ENCODE measurements around the gene CAP1. TPM values are rescaled to one million over a fixed set of nuclear protein-coding genes. Genes with fewer than 3 reads are reported as not detected.

Gene CAP1
- total and polyA plus RNA-seq, 2 of the 13 experiments (the other 11 are each of a cell fraction or from before 2014, with no cell fraction given): 174 to 195 TPM

DNA sequence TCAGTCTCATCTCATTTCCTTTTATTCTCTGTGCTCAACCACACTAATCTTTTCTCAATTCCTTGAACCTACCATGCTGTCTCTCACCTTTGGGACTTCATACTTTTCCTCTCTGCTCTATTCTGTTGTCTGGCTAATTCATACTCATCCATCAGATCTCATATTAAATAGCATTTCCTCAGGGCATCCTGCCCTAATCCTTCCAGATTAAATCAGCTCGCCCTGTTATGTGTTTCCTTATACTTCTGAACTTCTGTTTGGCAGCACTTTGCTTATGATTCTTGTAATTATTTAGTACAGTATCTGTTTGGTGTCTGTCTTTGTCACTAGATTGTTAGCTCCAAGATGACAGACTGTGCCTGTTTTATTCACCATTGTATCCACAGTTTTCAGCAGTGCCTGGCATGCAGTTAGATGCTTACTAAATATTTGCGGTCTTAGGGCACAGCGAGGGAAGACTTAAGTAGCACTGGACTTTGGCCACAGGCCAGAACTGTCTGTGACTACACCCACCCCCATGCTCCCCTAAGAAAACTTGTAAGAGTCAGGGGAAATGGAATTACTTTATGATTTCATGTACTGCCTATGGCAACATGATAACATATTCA lies 9.9 kb upstream of the CAP1 start:
- ChIA-PET CTCF (ENCODE audit: low intra/inter-chr PET ratio, low total read pairs) (no interaction called here), POLR2A (no interaction called here)
- no peak for TF ChIP-seq ZFP41 (CRISPR knock-in tag; IDR thresholded peaks at IDR 0.05; ENCODE audit: borderline replicate concordance)
- TF ChIP-seq, protein P1, sequence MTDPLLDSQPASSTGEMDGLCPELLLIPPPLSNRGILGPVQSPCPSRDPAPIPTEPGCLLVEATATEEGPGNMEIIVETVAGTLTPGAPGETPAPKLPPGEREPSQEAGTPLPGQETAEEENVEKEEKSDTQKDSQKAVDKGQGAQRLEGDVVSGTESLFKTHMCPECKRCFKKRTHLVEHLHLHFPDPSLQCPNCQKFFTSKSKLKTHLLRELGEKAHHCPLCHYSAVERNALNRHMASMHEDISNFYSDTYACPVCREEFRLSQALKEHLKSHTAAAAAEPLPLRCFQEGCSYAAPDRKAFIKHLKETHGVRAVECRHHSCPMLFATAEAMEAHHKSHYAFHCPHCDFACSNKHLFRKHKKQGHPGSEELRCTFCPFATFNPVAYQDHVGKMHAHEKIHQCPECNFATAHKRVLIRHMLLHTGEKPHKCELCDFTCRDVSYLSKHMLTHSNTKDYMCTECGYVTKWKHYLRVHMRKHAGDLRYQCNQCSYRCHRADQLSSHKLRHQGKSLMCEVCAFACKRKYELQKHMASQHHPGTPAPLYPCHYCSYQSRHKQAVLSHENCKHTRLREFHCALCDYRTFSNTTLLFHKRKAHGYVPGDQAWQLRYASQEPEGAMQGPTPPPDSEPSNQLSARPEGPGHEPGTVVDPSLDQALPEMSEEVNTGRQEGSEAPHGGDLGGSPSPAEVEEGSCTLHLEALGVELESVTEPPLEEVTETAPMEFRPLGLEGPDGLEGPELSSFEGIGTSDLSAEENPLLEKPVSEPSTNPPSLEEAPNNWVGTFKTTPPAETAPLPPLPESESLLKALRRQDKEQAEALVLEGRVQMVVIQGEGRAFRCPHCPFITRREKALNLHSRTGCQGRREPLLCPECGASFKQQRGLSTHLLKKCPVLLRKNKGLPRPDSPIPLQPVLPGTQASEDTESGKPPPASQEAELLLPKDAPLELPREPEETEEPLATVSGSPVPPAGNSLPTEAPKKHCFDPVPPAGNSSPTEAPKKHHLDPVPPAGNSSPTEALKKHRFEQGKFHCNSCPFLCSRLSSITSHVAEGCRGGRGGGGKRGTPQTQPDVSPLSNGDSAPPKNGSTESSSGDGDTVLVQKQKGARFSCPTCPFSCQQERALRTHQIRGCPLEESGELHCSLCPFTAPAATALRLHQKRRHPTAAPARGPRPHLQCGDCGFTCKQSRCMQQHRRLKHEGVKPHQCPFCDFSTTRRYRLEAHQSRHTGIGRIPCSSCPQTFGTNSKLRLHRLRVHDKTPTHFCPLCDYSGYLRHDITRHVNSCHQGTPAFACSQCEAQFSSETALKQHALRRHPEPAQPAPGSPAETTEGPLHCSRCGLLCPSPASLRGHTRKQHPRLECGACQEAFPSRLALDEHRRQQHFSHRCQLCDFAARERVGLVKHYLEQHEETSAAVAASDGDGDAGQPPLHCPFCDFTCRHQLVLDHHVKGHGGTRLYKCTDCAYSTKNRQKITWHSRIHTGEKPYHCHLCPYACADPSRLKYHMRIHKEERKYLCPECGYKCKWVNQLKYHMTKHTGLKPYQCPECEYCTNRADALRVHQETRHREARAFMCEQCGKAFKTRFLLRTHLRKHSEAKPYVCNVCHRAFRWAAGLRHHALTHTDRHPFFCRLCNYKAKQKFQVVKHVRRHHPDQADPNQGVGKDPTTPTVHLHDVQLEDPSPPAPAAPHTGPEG (CRISPR knock-in tag; IDR thresholded peaks at IDR 0.05): no peak
- TF ChIP-seq ZC3H13 (CRISPR knock-in tag; IDR thresholded peaks at IDR 0.05): no peak
- TF ChIP-seq ZNF713 (CRISPR knock-in tag; IDR thresholded peaks at IDR 0.05): no peak
- TF ChIP-seq, protein P2, sequence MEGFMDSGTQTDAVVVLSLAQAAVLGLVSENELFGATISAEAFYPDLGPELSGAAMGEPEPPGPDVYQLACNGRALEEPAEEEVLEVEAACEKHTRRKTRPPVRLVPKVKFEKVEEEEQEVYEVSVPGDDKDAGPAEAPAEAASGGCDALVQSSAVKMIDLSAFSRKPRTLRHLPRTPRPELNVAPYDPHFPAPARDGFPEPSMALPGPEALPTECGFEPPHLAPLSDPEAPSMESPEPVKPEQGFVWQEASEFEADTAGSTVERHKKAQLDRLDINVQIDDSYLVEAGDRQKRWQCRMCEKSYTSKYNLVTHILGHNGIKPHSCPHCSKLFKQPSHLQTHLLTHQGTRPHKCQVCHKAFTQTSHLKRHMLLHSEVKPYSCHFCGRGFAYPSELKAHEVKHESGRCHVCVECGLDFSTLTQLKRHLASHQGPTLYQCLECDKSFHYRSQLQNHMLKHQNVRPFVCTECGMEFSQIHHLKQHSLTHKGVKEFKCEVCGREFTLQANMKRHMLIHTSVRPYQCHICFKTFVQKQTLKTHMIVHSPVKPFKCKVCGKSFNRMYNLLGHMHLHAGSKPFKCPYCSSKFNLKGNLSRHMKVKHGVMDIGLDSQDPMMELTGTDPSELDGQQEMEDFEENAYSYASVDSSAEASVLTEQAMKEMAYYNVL (CRISPR knock-in tag; IDR thresholded peaks at IDR 0.05; ENCODE audit: borderline replicate concordance): no peak
- TF ChIP-seq, protein P3, sequence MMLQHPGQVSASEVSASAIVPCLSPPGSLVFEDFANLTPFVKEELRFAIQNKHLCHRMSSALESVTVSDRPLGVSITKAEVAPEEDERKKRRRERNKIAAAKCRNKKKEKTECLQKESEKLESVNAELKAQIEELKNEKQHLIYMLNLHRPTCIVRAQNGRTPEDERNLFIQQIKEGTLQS (CRISPR knock-in tag; IDR thresholded peaks at IDR 0.05): no peak
- TF ChIP-seq, protein P4, sequence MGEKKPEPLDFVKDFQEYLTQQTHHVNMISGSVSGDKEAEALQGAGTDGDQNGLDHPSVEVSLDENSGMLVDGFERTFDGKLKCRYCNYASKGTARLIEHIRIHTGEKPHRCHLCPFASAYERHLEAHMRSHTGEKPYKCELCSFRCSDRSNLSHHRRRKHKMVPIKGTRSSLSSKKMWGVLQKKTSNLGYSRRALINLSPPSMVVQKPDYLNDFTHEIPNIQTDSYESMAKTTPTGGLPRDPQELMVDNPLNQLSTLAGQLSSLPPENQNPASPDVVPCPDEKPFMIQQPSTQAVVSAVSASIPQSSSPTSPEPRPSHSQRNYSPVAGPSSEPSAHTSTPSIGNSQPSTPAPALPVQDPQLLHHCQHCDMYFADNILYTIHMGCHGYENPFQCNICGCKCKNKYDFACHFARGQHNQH (CRISPR knock-in tag; IDR thresholded peaks at IDR 0.05): no peak
- TF ChIP-seq GABPA (IDR thresholded peaks at IDR 0.05; ENCODE audit: low read depth, low read length): no peak
- no peak for TF ChIP-seq GABPA (CRISPR knock-in tag; IDR thresholded peaks at IDR 0.05; ENCODE audit: low read depth)
- TF ChIP-seq FOXJ3 (CRISPR knock-in tag; IDR thresholded peaks at IDR 0.05; ENCODE audit: borderline replicate concordance): no peak
- TF ChIP-seq FOXK2 (IDR thresholded peaks at IDR 0.05): no peak
- WGBS (ENCODE audit: low lambda C conversion rate): 13% methylated on average over 3 of the region's 3 CpGs
- Histone ChIP-seq H3K27ac (ENCODE audit: extremely low read length, insufficient read depth, low read length) (no peak overlapping the region), H3K27me3 (ENCODE audit: control insufficient read depth in 1 of 2, insufficient read depth in 2 of 2, low read length in 2 of 2) (0 out of 5 replicates have a peak, but pooled peaks cover 0 to 3% of the 10 kb centered on the region in 2 experiments), H4K20me1 (ENCODE audit: insufficient read depth, low read length) (no peaks in the 10 kb centered on the region), H3K4me3 (replicated peaks in 1 of 3; ENCODE audit: insufficient read depth in 1 of 3, low read depth in 2 of 3, low read length in 3 of 3) (no peak overlapping the region), H3K4me2 (ENCODE audit: low read depth, low read length) (no peak overlapping the region), H3K4me1 (ENCODE audit: insufficient read depth, low read length) (peaks cover 6% of the 10 kb centered on the region; the same call in 1 of the 2 replicates), H2AFZ (ENCODE audit: low read length) (no peak overlapping the region), H3K9ac (ENCODE audit: insufficient read depth, low read depth, low read length) (no peak overlapping the region), H3K36me3 (replicated peaks in 1 of 2; ENCODE audit: control insufficient read depth in 1 of 2, insufficient read depth in 2 of 2, low read length in 2 of 2) (no peaks in the 10 kb centered on the region), H3K9me3 (ENCODE audit: low read length) (peaks cover 7% of the 10 kb centered on the region), H3K79me2 (ENCODE audit: insufficient read depth, low read length) (no peaks in the 10 kb centered on the region)
- intact Hi-C loops (cut with micrococcal nuclease; ENCODE audit: unreplicated experiment): loop anchor here (10.0 kb wide), 2 partner anchors 116 to 216 kb away; no protein-coding TSS in a partner anchor
- BruUV-seq (replicated peaks): no TSS peak
- FAIRE-seq: no peak
- in situ Hi-C loops (cut with HindIII; ENCODE audit: extremely low pct_ligation_motif_present, low pct_unique_long_range_greater_than_20kb): loop anchor here (10.0 kb wide), 1 partner anchor 106 kb away; no protein-coding TSS in a partner anchor
- no peak for DNase-seq (ENCODE audit: low spot score)
- ATAC-seq: no peak
